SH-SY5Y (cell line): ENCODE results near the gene PELI1.

Experiments used
- GATA2 ChIP-seq: IDR thresholded peaks from 2 replicates; pipeline ENCODE4 v1.6.1; 2011; ENCODE audit warnings: mild to moderate bottlenecking, low read depth, low read length
- GATA3 ChIP-seq: IDR thresholded peaks from 2 replicates; pipeline ENCODE4 v1.6.1; 2011; ENCODE audit warnings: low read depth, mild to moderate bottlenecking, low read length, moderate library complexity

Gene PELI1

GRCh38 chr2:64049633-64050220 lies 94.5 kb downstream of the PELI1 start:
- TF ChIP-seq GATA3 (no peak), GATA2 (no peak)

DNA sequence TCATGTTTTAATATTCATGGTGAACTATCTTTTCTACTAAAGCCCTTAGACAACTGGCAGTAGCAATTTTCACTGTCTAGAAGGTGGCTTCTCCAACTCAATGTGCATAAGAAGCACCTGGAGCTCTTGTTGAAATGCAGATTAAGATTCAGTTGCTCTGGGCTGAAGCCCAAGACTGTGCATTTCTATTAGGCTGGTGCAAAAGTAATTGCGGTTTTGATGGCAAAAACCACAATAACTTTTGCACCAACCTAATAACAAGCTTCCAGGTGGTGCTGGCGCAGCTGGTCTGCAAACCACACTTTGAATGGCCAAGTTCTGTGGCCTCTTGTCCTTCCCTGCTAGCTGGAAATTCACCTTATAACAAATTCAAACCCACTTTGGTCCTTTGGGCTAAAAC lies 98.3 kb downstream of the PELI1 start:
- TF ChIP-seq GATA2 (no peak), GATA3 (no peak)
